Measurements from ENCODE around the gene BNIP3.
"Not testable (repeated sequence)": the region's sequence is repeated elsewhere in the genome, so short reads cannot be mapped to it uniquely, and the experiment has no call there.

Gene BNIP3

DNA sequence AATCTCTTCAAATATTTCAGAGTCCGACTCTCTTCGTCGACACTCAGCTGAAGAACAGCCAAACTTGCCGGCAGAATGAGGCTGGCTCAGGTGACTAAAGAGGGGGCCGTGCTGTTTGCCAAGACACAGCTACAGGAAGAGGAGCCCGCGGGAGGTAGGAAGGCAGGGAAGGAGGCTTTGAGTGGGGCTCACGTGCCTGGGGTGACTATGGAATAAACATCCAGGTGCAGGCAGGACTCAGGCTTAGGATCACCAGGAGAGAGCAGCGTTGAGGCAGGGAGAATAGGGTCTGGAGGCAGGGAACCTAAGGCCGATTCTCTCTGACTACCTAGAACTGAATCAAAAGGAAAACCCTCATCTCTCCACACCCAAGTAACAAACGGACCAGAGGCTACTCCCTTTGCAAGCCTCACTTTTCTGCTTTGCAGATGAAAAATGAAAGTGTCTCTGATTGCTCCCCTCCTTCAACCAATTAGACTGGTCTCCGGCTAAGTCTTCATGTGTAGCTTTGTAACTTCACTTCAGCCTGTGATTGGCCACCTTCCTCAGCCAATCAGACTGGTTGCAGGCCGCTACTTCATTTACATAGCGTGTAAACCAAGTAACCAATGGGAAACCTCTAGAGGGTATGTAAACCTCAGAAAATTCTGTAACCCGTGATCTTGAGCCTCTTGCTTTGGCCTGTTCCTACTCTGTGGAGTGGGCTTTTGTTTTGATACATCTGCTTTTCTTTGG lies 19.7 kb upstream of the BNIP3 start:
- no peak for DNase-seq

DNA sequence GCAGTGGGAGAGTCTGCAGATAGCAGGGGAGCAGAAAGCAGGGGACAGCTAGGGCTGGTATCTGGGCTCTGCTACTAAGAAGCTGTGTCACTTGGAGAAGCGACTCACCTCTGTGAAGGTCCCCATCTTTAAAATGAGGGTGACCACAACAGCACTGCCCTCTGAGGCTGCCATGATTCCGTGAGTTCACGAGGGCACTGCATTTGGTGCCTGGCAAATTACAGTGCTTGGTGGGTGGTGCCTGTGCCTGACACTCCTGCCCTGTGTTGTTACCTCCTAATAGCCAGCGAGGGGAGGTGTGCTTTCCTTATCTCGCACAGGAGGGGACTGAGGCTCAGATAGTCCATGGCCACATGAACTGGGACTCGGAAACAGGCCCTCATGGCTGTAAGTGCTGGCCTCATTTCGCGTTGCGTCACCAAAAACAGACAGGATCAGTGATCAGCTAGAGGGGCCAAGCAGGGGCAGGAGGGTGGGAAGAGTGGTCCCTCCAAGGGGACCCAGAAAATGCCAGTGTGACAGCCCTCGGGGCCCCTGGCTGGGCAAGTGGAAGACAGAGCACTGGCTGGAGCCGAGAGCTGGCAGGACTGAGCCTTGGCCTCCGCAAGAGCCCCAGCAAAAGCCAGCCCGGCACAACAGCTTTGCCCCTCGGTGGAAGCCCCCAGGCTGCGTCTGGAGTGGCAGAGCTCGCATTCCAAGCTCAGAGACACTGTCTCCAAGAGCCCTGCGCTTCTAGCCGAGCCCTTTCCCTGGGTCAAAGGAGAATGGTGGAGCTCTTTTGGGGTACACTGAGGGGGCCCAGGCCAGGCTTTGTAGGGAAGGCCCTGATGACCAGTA lies 17.3 kb upstream of the BNIP3 start:
- no peak for DNase-seq

DNA sequence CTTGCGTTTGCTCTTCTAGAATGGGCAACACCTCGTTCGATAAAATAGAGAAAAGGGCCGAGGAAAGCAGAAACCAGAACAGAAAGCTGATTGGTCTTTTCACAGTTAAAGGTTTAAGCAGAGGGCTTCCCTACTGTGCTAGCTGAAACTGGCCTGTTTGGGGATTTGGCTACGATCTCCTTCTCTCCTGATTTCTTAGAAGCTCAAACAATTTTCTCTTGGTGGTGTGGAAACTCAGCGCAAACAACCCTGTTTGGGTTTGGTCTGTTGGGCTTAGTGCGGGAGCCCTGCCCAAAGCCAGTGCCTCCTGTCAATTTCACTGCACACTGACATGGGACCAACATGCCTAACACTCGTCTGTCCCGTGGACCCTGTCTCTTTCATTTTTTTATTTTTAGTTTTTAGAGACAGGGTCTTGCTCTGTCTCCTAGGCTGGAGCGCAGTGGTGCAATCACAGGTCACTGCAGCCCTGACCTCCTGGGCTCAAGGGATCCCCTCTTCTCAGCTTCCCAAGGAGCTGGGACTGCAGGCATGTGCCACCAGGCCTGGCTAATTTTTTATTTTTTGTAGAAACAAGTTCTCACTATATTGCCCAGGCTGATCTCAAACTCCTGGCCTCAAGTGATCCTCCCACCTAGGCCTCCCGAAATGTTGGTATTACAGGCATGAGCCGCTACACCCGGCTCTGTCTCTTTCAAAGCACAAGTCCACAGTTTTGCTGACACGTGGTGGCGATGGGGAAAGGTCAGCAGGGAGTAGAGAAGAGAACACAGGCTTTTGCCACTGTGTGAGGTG lies 16.5 kb upstream of the BNIP3 start:
- no peak for DNase-seq

DNA sequence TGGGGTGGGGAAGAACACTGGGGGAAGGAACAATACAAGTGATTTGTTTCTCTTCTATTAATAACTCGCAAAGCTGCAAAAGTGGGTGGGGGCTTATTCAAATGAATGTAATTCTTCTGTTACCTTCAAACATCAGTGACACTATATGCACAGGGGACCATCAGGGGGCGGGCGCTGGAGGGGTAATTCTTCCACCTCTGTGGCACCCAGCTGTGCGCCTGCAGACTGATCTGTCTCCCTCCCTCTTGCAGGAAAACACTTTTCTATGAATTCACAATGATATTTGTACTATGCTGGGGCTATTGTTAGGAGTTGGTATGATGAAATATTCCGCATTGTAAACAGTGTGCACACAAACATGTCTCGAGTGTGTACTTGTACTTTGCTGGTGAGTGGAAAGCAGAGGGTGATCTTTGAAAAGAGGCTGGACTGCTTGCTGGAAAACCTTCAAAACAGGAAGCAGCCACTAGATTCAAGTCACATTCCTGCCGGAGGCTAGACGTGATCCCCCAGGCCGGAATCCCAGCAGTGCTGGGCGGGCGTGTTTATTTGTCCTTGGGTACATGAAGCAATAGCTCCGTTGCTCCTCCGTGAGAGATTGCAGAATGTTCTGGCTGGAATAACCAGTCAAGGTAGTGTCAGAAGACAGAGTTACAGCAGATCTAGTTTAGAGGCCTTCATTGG lies 15.8 kb upstream of the BNIP3 start:
- no peak for DNase-seq

DNA sequence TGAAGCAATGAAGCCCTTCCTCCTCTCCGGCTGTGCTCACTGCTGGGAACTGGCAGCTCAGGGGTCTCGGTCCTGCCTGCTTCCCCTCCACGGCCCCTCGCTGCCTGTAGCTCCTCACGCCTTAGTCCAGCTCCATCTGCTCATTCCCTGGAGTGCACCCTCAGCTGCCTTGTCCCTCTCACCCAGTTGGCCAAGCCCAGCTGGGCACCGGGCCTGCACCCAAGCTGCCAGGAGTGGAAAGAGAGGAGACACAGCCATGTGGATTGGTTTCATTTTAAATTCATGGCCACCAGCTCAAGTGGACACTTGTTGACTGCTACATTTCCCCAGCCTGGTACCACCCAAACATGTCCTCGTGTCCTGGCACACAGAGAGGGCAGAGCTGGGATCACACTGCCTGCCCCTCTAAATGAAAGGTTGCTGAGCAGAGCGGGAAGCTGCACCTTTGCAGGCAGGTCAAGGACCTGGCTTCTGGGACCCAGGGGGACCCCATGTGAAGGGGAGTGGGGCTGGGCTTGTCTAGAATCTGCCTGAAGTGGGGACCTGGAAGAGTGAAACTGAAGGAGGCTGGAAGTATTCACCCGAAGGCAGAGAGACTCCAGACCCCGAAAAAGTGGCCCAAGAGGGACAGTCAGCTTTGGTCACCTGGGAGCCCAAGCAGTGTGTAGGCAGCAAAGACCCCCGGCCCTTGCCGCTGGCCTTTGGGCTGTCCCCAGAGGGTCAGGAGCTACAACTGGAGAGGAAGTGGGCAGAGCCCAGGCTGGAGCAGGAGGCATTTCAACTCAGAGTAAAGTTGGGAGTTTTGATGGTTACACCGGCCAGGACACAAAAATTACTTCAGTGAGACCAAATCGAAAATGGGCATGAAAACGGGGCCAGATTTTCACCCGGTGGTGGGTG lies 15.0 kb upstream of the BNIP3 start:
- DNase-seq = no peak

DNA sequence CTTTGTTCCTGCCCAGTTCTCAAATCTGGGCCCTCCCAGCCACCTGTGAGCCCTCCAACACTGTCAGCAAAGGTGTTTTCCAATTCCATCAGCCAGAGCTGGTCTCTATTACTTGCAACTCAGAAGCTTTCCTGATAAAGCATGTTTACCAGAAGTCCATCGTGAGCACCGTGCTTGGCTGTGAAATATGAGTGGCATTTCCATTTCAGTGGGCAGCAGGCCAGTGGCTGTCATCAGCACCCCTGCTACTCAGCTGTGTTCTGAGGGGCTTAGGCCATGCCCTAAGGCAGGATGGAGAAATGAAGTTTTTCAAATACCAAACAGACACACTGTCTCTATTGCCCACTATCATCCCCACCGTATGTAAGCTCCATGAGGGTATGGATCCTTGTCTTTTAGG lies 12.7 kb upstream of the BNIP3 start:
- no peak for DNase-seq

DNA sequence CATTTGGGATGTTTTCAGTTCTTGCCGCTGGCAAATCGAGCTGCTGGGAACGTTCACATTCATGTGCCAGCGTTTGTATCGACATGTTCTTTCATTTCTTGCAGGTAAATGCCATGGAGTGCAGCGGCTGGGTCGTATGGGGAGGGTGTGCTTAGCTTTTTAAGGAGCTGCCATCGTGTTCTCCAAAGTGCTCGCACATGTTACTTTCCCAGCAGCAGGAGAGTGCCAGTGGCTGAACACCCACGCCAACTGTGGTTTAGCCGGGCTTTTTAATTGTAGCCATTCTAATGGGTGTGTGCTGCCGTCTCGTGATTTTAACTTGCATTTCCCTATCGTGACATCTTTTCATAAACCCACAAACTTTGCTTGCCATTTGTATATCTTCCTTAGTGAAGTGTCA lies 11.6 kb upstream of the BNIP3 start:
- DNase-seq = no peak

DNA sequence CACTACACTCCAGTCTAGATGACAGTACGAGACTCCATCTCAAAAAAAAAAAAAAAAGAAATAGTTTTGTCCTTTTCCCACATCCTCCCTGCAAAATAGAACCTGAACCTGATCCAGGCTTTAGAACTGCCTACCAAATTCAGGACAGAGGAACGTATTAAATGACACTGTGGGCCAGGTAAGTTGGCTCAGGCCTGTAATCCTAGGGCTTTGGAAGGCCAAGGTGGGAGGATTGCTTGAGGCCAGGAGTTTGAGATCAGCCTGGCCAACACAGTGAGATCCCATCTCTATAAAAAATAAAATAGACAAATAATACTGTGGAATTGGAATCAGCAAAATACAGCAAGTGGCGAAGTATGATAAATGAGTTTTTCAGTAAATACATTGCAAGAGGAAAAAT lies 10.0 kb upstream of the BNIP3 start:
- DNase-seq = no peak

DNA sequence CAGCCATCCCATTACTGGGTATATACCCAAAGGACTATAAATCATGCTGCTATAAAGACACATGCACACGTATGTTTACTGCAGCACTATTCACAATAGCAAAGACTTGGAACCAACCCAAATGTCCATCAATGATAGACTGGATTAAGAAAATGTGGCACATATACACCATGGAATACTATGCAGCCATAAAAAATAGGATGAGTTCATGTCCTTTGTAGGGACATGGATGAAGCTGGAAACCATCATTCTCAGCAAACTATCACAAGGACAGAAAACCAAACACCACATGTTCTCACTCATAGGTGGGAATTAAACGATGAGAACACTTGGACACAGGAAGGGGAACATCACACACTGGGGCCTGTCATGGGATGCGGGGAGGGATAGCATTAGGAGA lies 6.1 kb upstream of the BNIP3 start:
- not testable (repeated sequence) for DNase-seq

DNA sequence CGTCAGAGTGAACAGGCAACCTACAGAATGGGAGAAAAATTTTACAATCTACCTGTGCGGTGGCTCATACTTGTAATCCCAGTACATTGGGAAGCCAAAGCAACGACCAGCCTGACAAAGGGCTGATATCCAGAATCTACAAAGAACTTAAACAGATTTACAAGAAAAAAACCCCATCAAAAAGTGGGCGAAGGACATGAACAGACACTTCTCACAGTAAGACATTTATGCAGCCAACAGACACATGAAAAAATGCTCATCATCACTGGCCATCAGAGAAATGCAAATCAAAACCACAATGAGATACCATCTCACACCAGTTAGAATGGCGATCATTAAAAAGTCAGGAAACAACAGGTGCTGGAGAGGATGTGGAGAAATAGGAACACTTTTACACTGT lies 5.6 kb upstream of the BNIP3 start:
- DNase-seq = not testable (repeated sequence)

DNA sequence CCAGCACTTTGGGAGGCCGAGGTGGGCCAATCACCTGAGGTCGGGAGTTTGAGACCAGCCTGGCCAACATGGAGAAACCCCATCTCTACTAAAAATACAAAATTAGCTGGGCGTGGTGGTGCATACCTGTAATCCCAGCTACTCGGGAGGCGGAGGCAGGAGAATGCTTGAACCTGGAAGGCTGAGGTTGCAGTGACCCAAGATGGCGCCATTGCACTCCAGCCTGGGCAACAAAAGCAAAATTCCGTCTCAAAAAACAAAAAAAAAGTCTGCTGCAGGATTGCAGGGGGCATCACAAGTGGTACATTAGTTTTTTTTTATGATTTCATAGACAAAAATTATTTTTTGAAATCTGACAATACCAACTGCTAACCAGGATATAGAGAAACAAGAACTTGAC lies 5.1 kb upstream of the BNIP3 start:
- not testable (repeated sequence) for DNase-seq

DNA sequence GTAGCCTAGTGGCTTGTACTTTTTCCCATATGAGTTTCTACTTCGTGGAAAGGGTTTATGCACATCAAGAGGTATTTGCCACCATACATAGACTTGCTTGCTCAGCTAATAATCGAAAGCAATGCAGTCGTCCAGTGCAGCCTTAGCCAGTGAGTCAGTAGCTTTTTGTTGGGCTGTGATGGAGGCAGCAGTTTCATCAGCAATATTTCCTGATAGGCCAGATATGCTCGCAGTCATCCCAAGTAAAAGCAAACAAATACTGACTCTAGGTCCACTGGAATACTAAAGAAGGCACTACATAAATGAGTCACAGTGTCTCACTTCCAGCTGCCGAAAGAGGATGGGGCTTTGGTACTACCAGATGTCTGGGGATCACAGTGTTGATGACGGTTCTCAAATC lies 2.1 kb upstream of the BNIP3 start:
- DNase-seq = no peak

DNA sequence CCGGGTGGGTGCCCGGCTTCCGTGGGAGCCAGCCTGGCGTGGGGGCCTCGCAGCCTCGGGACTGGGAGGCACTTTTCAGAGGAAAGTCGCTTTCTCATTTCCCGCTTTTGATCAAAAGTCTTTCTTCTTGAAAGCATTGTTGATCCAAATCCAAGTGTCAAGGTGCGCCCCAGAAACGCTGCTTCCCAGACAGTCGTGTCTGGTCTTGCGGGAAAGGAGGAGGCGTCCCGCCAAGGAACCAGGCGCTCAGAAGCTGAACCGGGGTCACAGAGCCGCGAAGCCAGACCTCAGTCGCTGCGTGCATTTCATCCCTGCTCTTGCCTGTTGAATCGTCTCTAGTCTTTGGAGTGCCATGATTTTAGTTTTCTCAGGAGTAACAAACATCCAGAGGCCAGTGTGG lies 1.1 kb upstream of the BNIP3 start:
- no peak for DNase-seq

DNA sequence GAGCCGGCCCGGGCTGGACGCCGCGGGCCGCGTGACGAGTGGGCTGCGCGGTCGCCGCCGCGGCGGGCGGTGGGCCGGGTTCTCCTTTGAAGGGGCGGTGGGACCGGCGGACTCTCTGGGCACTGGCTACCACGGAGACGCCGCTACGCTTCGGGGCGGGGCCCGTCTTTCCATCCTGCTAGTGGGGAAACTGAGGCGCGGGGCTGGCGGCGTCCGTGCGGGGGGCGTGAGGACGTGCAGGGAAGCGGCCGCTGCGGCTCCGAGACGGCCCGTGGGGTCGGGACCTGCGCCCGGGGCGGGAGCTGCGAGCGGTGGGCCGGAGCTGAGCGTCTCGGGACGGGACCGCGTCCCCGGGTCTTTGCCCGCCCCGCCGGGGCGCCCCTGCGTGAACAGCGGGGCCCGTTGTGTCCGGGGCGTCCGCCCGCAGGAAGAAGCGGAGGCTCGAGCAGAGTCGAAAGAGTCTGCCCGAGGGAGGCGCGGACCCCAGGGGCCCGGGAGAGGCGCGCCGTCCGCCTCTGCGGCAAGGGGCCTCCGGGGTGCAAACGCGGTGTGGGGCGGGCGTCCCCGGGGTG lies 548 bp upstream of the BNIP3 start:
- no peak for DNase-seq

DNA sequence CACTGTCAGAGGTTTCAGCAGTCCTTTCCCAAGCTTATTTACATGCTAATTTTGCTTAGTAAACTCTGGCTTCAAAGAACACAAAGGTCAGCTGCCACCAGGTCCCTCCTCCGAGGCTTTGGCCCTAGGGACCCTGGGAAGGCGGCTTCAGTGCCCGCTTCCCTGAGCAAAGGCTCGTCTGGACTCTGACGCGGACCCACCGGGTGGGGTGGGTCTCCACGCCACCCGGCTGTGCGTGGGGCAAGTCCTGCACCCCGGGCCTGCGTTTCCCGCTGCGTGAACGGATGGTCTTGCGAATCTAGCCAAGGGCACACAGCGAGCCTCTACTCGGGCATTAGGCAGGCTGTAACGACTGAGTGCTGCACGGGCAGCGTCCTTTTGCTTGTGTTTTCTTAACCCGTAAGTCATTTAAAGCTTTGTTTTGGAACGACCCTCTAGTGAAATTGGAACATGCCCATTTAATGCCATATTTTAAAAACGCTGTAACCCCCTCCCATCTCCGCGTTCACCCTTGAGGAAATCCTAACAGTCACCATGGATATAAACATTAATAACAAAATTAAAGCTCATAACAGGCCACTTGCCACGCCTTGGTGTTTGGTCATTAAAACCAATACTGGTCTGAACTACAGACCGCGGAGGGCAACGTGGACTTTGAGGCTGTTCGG lies 828 bp downstream of the BNIP3 start:
- no peak for DNase-seq

DNA sequence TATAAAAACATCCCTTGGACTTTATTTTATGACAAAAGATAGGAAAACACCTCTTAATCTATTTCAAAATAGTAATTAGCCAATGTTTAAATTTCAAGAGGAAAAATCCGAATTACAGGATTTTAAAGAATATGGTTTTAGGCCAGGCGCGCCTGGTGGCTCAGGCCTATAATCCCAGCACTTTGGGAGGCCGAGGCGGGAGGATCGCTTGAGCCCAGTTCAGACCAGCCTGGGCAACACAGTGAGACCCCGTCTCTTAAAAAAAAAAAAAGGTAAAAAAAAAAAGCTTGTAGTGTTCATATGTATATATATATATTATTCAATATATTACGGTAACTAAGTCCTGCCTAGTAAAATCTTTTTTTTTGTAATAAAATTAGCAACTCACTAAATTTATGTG lies 1.4 kb downstream of the BNIP3 start:
- DNase-seq = no peak

DNA sequence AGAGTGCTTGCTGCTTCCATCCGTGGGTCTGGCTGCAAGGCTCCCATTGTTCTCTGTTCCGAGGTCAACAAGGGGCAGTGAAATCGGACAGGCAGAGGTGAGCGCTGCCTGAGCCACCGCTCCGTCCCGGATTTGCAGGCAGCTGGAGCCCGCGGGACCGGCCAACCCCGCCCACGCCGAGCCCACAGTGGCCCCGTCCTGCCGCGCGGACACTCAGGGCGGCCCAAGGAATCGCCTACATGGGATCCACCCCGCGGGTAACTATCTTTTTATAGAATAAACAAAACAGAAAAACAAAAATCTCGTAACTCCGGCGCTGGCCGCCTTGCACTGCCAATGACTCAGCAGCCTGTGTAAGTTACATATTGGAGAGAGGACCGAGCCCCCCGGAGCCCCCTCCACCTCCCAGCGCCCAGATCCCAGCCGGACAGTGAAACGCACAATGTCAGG lies 1.9 kb downstream of the BNIP3 start:
- no peak for DNase-seq

DNA sequence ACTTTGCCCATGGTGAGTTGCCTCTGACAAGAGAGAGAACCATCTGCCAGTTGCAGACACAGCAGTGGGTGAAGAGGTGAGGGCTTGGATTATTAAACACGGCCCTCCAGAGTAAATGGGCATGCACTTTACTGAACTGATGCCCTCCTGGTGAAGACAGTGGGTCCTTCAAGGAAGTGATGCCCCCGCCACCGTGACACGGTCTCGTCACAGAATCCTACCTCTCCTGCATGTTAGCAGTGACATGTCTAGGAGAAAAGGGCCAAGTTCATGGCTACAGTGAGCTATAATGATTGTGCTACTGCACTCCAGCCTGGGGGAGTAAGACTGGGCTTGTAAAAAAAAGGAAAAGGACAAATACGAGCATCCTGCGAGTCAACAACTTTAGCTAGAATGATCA lies 2.4 kb downstream of the BNIP3 start:
- DNase-seq = no peak

DNA sequence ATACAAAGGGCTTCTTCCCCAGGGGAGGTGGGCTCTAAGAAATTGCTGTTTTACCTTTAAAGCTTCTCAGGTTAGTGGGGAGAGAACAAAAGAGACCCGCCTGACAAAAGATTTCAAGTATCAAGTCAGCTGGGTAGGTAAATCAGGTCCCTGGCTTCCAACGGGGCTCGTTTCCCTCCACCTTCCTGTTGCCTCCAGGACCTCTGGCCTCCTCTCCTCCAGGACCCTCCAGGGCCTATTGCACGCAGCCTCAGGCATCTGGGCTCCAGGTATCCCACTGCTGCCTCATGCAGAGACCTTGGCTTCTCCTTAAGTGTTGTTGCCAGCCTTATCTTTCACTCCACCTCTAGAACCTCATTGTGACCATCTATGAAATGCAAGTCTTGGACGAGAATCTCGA lies 2.9 kb downstream of the BNIP3 start:
- no peak for DNase-seq

DNA sequence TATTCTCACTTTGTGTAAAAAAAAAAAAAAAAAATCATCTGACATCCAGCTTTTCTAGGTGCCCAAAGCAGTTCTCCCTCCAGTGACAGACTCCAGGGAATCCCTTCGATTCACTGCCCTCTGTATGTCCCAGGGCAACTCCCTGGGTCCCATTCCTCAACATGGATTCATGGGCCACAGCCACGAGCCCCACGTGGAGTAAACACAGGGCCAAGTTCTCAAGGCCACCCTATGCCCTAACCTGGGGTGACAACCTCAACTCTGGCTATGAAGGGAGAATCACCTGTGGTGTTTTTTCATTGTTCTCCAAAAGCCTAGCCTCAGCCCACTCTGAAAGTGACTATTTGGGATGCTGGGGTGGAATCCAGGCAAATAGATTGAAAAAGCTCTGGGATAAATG lies 3.4 kb downstream of the BNIP3 start:
- DNase-seq = no peak

All from activated effector memory CD4-positive, alpha-beta T cell treated with Interleukin-2 at 50 U/mL for 16 hours (primary cell).